ENCODE data around the gene C10orf105. TPM values are rescaled to one million over a fixed set of nuclear protein-coding genes. Genes with fewer than 3 reads are reported as not detected.

Gene C10orf105
- total RNA-seq, 4 donors from 2014 or later, result 0.06 to 0.27 (median 0.14) TPM

- intact Hi-C loops (cut with DNase I; ENCODE audit: low total_unique reads), result loop anchor here (10.0 kb wide), 1 partner anchor 47 kb away; the partner anchor contains the start of gene VSIR
- no peak overlapping the region for H3K4me3 ChIP-seq (ENCODE audit: low read depth, poor library complexity, severe bottlenecking)
- WGBS, 2 donors, result 9 to 13% methylated on average over 8 of the region's 8 CpGs
These were observed 8.5 kb upstream of the C10orf105 start for GRCh38 chr10:71727738-71728737.

DNA sequence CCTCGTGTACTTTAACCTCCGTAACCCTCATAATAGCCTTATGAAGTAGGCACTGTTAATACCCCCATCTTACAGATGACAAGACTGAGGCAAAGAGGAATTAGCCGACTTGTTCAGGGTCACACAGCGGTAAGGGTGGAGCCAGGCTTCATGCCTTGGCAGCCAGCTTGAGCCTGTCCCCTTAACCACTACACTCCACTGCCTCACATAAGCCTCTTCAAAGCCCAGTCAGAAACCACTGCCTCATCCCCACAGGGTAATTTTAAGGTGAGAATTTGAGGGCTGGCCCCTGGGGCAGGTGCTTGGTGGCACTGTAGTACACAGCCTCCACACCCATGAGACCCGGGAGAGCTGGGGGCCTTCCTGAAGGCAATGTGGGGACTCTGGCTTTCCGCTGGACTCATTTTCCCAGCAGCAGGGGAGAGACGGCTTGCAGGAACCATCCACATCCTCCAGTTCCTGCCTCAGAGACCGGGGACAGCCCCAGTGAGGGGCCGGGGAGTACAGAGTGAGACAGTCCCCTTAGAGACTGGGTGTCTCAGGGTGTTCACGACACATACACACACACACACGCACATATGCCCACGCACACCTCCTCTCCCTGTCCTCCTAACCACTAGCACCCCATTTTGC is 7.6 kb upstream of the C10orf105 start:
- WGBS, 2 donors, result 63 to 66% methylated on average over 12 of the region's 12 CpGs
- DNase-seq (ENCODE audit: low spot score in 2 of 2), result no peak
- TF ChIP-seq POLR2A (IDR thresholded peaks at IDR 0.05), result no peak
- TF ChIP-seq, protein P1, sequence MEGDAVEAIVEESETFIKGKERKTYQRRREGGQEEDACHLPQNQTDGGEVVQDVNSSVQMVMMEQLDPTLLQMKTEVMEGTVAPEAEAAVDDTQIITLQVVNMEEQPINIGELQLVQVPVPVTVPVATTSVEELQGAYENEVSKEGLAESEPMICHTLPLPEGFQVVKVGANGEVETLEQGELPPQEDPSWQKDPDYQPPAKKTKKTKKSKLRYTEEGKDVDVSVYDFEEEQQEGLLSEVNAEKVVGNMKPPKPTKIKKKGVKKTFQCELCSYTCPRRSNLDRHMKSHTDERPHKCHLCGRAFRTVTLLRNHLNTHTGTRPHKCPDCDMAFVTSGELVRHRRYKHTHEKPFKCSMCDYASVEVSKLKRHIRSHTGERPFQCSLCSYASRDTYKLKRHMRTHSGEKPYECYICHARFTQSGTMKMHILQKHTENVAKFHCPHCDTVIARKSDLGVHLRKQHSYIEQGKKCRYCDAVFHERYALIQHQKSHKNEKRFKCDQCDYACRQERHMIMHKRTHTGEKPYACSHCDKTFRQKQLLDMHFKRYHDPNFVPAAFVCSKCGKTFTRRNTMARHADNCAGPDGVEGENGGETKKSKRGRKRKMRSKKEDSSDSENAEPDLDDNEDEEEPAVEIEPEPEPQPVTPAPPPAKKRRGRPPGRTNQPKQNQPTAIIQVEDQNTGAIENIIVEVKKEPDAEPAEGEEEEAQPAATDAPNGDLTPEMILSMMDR (IDR thresholded peaks at IDR 0.05), result no peak
- no peak overlapping the region for H3K4me3 ChIP-seq (ENCODE audit: low read depth, poor library complexity, severe bottlenecking)
- intact Hi-C loops (cut with DNase I; ENCODE audit: low total_unique reads), result loop anchor here (10.0 kb wide), 1 partner anchor 48 kb away; the partner anchor contains the start of gene VSIR

More at GRCh38 chr10:71727738-71728737, 8.5 kb upstream of the C10orf105 start:
- peak; percentile 79 to 95 for DNase-seq (ENCODE audit: low spot score in 2 of 2)
- TF ChIP-seq, protein P1 (IDR thresholded peaks at IDR 0.05), result no peak
- no peak for TF ChIP-seq POLR2A (IDR thresholded peaks at IDR 0.05)

- H3K4me3 ChIP-seq (ENCODE audit: low read depth, poor library complexity, severe bottlenecking), result no peak overlapping the region
- TF ChIP-seq, protein P1 (IDR thresholded peaks at IDR 0.05), result no peak
- TF ChIP-seq POLR2A (IDR thresholded peaks at IDR 0.05), result no peak
- WGBS, 2 donors, result 76 to 84% methylated on average over 11 of the region's 11 CpGs
- intact Hi-C loops (cut with DNase I; ENCODE audit: low total_unique reads), result loop anchor here (10.0 kb wide), 1 partner anchor 48 kb away; the partner anchor contains the start of gene VSIR
- no peak for DNase-seq (ENCODE audit: low spot score in 2 of 2)
These were observed 7.1 kb upstream of the C10orf105 start for GRCh38 chr10:71726580-71727104.

- TF ChIP-seq, protein P1 (IDR thresholded peaks at IDR 0.05), result no peak
- TF ChIP-seq POLR2A (IDR thresholded peaks at IDR 0.05), result no peak
- WGBS, 2 donors, result 77 to 79% methylated on average over 8 to 9 of the region's 9 CpGs
- no peak for DNase-seq (ENCODE audit: low spot score in 2 of 2)
- H3K4me3 ChIP-seq (ENCODE audit: low read depth, poor library complexity, severe bottlenecking), result no peak overlapping the region
- intact Hi-C loops (cut with DNase I; ENCODE audit: low total_unique reads), result loop anchor here (10.0 kb wide), 1 partner anchor 49 kb away; the partner anchor contains the start of gene VSIR
These were observed 6.5 kb upstream of the C10orf105 start for GRCh38 chr10:71725998-71726579.

DNA sequence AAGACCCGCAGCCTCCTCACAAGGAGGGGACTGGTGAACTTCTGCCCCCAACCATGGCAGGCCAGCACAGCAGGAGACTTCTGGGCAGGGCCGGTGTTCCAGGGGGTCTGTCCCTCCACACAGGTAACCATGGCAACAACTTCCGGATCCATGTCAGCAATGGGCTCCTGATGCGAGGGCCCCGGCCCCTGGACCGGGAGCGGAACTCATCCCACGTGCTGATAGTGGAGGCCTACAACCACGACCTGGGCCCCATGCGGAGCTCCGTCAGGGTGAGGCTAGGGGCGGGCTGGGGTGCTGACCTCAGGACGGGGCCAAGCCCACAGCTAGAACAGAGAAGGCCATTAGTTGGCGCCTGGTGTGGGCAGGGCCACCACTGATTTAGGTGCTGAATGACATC is 5.7 kb upstream of the C10orf105 start:
- DNase-seq (ENCODE audit: low spot score in 2 of 2), result no peak
- 92 to 96% methylated on average over 8 to 14 of the region's 14 CpGs for WGBS, 2 donors
- no peak overlapping the region for H3K4me3 ChIP-seq (ENCODE audit: low read depth, poor library complexity, severe bottlenecking)

More for the DNA sequence above, 5.7 kb upstream of the C10orf105 start:
- intact Hi-C loops (cut with DNase I; ENCODE audit: low total_unique reads), result loop anchor here (10.0 kb wide), 1 partner anchor 50 kb away; the partner anchor contains the start of gene VSIR
- TF ChIP-seq, protein P1 (IDR thresholded peaks at IDR 0.05), result no peak
- TF ChIP-seq POLR2A (IDR thresholded peaks at IDR 0.05), result no peak
